ENCODE data around the gene ASB8. TPM values are rescaled to one million over a fixed set of nuclear protein-coding genes. Genes with fewer than 3 reads are reported as not detected.

ASB8 gene, protein sequence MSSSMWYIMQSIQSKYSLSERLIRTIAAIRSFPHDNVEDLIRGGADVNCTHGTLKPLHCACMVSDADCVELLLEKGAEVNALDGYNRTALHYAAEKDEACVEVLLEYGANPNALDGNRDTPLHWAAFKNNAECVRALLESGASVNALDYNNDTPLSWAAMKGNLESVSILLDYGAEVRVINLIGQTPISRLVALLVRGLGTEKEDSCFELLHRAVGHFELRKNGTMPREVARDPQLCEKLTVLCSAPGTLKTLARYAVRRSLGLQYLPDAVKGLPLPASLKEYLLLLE
- 33.3 and 36.1 TPM in 2 replicates for total RNA-seq

GRCh38 chr12:48157018-48157888, at the start of gene ASB8:
Gene ASB8, minus strand, starts transcription at chr12:48157515. Its CDS starts 4,019 bp downstream, at chr12:48153496.
- H3K4me3 Mint-ChIP-seq: peak within 1 kb of the TSS; percentile 94
- peaks cover 21% of the 10 kb centered on the region for H3K4me1 Mint-ChIP-seq (ENCODE audit: low read depth)
- H3K36me3 Mint-ChIP-seq (ENCODE audit: low read depth): peaks cover 9% of the 10 kb centered on the region

DNA sequence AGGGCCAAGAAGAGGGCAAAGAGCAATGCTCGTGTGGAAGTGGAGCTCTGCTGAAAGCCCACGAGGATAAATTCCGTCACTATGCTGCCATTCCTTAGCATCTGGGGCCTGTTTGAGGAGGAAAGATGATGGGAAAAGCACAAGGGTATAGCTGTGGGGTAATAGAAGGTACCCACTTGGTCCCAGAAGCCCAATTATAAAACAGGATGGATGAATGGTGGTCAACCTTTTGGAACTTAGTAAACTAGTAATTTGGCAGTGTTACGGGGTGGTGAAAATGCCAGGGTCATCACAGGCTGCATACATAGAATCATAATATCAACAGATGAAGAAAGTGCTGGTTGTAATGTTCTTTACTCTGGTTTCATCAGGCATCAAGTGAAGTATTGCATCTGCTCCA, 45.9 kb upstream of the ASB8 start, which contains the start of gene OR10AD1:
Gene OR10AD1, minus strand, starts transcription at position 101 of the 400 bp plus-strand sequence. Its CDS starts 0 bp downstream, at position 101.
- Mint-ChIP-seq H3K4me1 (ENCODE audit: low read depth) (peaks cover 35% of the 10 kb centered on the region), H3K9me3 (peaks cover 67% of the 10 kb centered on the region), H3K27ac (no peak within 1 kb of the TSS), H3K36me3 (ENCODE audit: low read depth) (peaks cover 47% of the 10 kb centered on the region), H3K4me3 (no peak within 1 kb of the TSS), H3K27me3 (ENCODE audit: insufficient read depth) (no peaks in the 10 kb centered on the region)
- intact Hi-C loops (cut with micrococcal nuclease): no loop called here
- DNase-seq (ENCODE audit: low spot score): no peak

More at GRCh38 chr12:48157018-48157888, at the start of gene ASB8:
- DNase-seq (ENCODE audit: low spot score): peak; percentile 98
- Mint-ChIP-seq H3K27me3 (ENCODE audit: insufficient read depth) (no peaks in the 10 kb centered on the region), H3K9me3 (no peaks in the 10 kb centered on the region), H3K27ac (peak within 1 kb of the TSS; percentile 86)
- intact Hi-C loops (cut with micrococcal nuclease): loop anchor here (1.0 to 2.0 kb wide), 10 partner anchors 8 to 559 kb away; partner anchors contain the start of genes CCDC184, CCNT1, PFKM and RPAP3

GRCh38 chr12:48202766-48203165, 45.5 kb upstream of the ASB8 start:
- DNase-seq (ENCODE audit: low spot score): no peak
- Mint-ChIP-seq H3K27me3 (ENCODE audit: insufficient read depth) (no peaks in the 10 kb centered on the region), H3K4me3 (no peak overlapping the region), H3K27ac (no peak overlapping the region), H3K9me3 (peaks cover 62% of the 10 kb centered on the region), H3K4me1 (ENCODE audit: low read depth) (peaks cover 35% of the 10 kb centered on the region), H3K36me3 (ENCODE audit: low read depth) (peaks cover 47% of the 10 kb centered on the region)
- intact Hi-C loops (cut with micrococcal nuclease): no loop called here

GRCh38 chr12:48201516-48201915, 44.2 kb upstream of the ASB8 start:
- intact Hi-C loops (cut with micrococcal nuclease): no loop called here
- no peak overlapping the region for H3K27ac Mint-ChIP-seq
- H3K36me3 Mint-ChIP-seq (ENCODE audit: low read depth): peaks cover 44% of the 10 kb centered on the region
- peaks cover 44% of the 10 kb centered on the region for H3K4me1 Mint-ChIP-seq (ENCODE audit: low read depth)
- no peak overlapping the region for H3K4me3 Mint-ChIP-seq
- no peak for DNase-seq (ENCODE audit: low spot score)
- H3K9me3 Mint-ChIP-seq: peaks cover 51% of the 10 kb centered on the region
- no peaks in the 10 kb centered on the region for H3K27me3 Mint-ChIP-seq (ENCODE audit: insufficient read depth)

DNA sequence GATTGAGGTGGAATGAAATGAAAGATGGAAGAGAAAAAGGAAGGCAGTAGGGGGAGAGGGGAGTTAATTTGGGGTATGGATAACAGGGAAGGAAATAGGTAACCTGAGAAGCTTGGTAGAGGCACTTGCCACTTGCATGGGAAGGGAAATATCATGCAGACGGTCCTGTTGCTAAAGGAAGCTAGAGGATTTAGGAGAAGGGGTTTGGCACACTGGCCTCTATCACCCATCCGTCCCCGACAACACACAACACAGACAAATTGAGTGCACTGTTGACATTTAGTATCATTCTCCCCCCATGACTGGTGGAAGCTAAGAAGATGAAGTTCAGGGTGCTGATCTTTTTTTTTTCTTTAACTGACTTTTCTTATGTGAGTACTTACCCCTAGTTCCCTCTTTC, 43.8 kb upstream of the ASB8 start:
- no peak overlapping the region for H3K27ac Mint-ChIP-seq
- no peaks in the 10 kb centered on the region for H3K27me3 Mint-ChIP-seq (ENCODE audit: insufficient read depth)
- peak overlapping the region; percentile 2 for H3K4me3 Mint-ChIP-seq
- H3K36me3 Mint-ChIP-seq (ENCODE audit: low read depth): peaks cover 40% of the 10 kb centered on the region
- peaks cover 44% of the 10 kb centered on the region for H3K4me1 Mint-ChIP-seq (ENCODE audit: low read depth)
- peaks cover 47% of the 10 kb centered on the region for H3K9me3 Mint-ChIP-seq
- no peak for DNase-seq (ENCODE audit: low spot score)
- intact Hi-C loops (cut with micrococcal nuclease): no loop called here

DNA sequence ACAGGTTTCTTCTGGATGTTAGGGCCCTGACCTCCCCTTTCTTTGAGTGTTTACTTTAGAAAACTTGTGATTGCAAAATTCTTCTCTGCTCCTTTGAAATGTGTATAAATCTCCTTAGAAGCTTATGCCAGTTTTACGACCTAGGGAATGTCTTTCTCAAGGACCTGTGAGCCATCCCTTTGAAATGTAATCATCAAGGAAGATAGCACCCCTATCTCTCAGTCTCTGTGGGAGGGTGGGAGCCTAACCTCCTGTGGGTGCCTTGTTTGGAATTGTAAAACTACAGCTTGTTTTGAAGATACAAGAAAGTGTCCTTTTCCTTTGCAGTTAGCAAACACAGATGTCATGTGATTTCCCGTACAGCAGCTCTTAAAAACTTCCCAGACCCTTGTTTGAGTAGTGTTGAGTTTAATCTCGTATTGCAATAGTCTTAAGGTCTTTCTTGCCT, 42.5 kb upstream of the ASB8 start:
- H3K4me1 Mint-ChIP-seq (ENCODE audit: low read depth): peaks cover 44% of the 10 kb centered on the region
- peak overlapping the region; percentile 88 for H3K4me3 Mint-ChIP-seq
- intact Hi-C loops (cut with micrococcal nuclease): loop anchor here (2.0 kb wide), 2 partner anchors 17 to 517 kb away; partner anchors contain the start of genes CCDC184 and CCNT1
- peaks cover 5% of the 10 kb centered on the region for H3K27me3 Mint-ChIP-seq (ENCODE audit: insufficient read depth)
- peaks cover 34% of the 10 kb centered on the region for H3K36me3 Mint-ChIP-seq (ENCODE audit: low read depth)
- peaks cover 39% of the 10 kb centered on the region for H3K9me3 Mint-ChIP-seq
- H3K27ac Mint-ChIP-seq: peak overlapping the region; percentile 86
- no peak for DNase-seq (ENCODE audit: low spot score)

GRCh38 chr12:48198985-48199384, 41.7 kb upstream of the ASB8 start:
- Mint-ChIP-seq H3K36me3 (ENCODE audit: low read depth) (peaks cover 28% of the 10 kb centered on the region), H3K9me3 (peaks cover 31% of the 10 kb centered on the region), H3K4me1 (ENCODE audit: low read depth) (peaks cover 44% of the 10 kb centered on the region), H3K4me3 (peak overlapping the region; percentile 88), H3K27ac (peak overlapping the region; percentile 86), H3K27me3 (ENCODE audit: insufficient read depth) (peaks cover 13% of the 10 kb centered on the region)
- intact Hi-C loops (cut with micrococcal nuclease): loop anchor here (1.0 to 2.0 kb wide), 8 partner anchors 16 to 518 kb away; partner anchors contain the start of genes ASB8, CCDC184, CCNT1 and PFKM
- no peak for DNase-seq (ENCODE audit: low spot score)

GRCh38 chr12:48198672-48198971, 41.3 kb upstream of the ASB8 start:
- Mint-ChIP-seq H3K4me1 (ENCODE audit: low read depth) (peaks cover 44% of the 10 kb centered on the region), H3K36me3 (ENCODE audit: low read depth) (peaks cover 25% of the 10 kb centered on the region), H3K4me3 (peak overlapping the region; percentile 88), H3K27ac (peak overlapping the region; percentile 86), H3K27me3 (ENCODE audit: insufficient read depth) (peaks cover 16% of the 10 kb centered on the region), H3K9me3 (peaks cover 28% of the 10 kb centered on the region)
- intact Hi-C loops (cut with micrococcal nuclease): loop anchor here (1.0 to 2.0 kb wide), 8 partner anchors 16 to 518 kb away; partner anchors contain the start of genes ASB8, CCDC184, CCNT1 and PFKM
- no peak for DNase-seq (ENCODE audit: low spot score)

DNA sequence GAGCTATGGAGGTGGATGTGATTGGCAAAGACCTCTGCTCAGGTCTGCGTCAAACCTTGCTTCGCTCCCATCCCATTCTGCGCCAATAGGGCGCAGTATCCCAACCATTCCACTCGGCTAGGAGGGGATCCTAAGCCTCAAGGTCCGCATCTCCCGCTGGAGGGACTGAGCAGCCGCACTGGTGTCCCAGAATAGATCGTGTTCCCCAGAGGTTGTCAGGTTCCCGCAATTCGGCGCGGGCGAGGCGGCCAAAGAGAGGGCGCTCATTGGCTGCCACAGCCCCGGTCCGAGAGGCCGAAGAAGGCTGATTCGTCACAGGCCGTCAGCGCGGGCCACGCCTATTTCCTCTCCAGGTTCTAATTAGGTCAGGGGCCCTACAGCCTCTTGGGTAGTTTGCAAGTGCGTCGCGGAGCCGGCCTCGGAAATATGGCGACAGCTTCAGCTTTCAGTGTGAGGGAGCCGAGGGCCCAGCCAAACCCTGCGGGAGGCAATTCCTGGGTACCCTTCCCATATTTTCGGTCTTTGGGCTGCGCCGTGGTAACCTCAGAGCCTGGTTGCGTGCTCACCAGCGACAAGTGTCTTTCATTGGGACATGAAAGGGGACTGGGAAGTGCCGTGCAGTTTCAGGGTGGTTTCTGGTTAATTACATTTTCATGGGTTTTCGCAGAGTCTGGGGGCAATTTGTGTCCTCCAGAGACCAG, 40.8 kb upstream of the ASB8 start:
- Mint-ChIP-seq H3K4me3 (peak overlapping the region; percentile 88), H3K27me3 (ENCODE audit: insufficient read depth) (peaks cover 21% of the 10 kb centered on the region), H3K27ac (peak overlapping the region; percentile 86), H3K4me1 (ENCODE audit: low read depth) (peaks cover 44% of the 10 kb centered on the region), H3K36me3 (ENCODE audit: low read depth) (peaks cover 25% of the 10 kb centered on the region), H3K9me3 (peaks cover 23% of the 10 kb centered on the region)
- DNase-seq (ENCODE audit: low spot score): peak; percentile 90
- intact Hi-C loops (cut with micrococcal nuclease): loop anchor here (1.0 to 2.0 kb wide), 9 partner anchors 9 to 519 kb away; partner anchors contain the start of genes ASB8, CCDC184, CCNT1 and PFKM

DNA sequence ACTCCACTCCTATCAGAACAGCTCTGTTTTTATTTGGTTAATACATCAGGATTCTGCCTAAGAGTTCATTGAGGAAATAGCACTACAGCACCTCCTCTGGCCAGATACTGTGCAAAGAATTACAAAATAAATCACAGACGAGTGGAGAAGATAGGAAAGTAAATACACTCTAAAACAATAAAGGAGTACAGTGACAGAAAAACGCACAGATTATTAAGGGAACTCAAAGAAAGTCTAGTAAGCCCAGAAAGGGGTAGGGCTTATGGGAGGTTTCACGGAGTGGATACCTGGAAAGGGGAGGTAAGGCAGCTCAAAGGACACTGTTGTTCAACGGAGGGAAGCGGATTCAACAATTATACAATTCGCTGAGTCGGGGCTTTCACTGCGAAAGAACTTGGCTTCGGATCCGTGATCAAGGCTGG, 40.2 kb upstream of the ASB8 start:
- intact Hi-C loops (cut with micrococcal nuclease): loop anchor here (1.0 kb wide), 1 partner anchor 8 kb away; no protein-coding TSS in a partner anchor
- H3K4me1 Mint-ChIP-seq (ENCODE audit: low read depth): peaks cover 44% of the 10 kb centered on the region
- H3K27ac Mint-ChIP-seq: peak overlapping the region; percentile 86
- DNase-seq (ENCODE audit: low spot score): no peak
- H3K9me3 Mint-ChIP-seq: peaks cover 18% of the 10 kb centered on the region
- H3K36me3 Mint-ChIP-seq (ENCODE audit: low read depth): peaks cover 19% of the 10 kb centered on the region
- H3K27me3 Mint-ChIP-seq (ENCODE audit: insufficient read depth): peaks cover 22% of the 10 kb centered on the region
- H3K4me3 Mint-ChIP-seq: peak overlapping the region; percentile 88

GRCh38 chr12:48194799-48195201, 37.5 kb upstream of the ASB8 start:
- Mint-ChIP-seq H3K4me3 (no peak overlapping the region), H3K27ac (no peak overlapping the region), H3K9me3 (no peaks in the 10 kb centered on the region), H3K27me3 (ENCODE audit: insufficient read depth) (peaks cover 29% of the 10 kb centered on the region), H3K36me3 (ENCODE audit: low read depth) (no peaks in the 10 kb centered on the region), H3K4me1 (ENCODE audit: low read depth) (peaks cover 19% of the 10 kb centered on the region)
- intact Hi-C loops (cut with micrococcal nuclease): no loop called here
- DNase-seq (ENCODE audit: low spot score): no peak

- Mint-ChIP-seq H3K27me3 (ENCODE audit: insufficient read depth) (peaks cover 37% of the 10 kb centered on the region), H3K36me3 (ENCODE audit: low read depth) (no peaks in the 10 kb centered on the region), H3K27ac (no peak overlapping the region), H3K4me1 (ENCODE audit: low read depth) (peaks cover 9% of the 10 kb centered on the region), H3K9me3 (no peaks in the 10 kb centered on the region), H3K4me3 (no peak overlapping the region)
- intact Hi-C loops (cut with micrococcal nuclease): no loop called here
- no peak for DNase-seq (ENCODE audit: low spot score)
Measured at GRCh38 chr12:48193623-48194022, 36.3 kb upstream of the ASB8 start.
